Esophagus squamous epithelium (tissue), 4 donors: Measurements from ENCODE around the gene WDR48.

Source experiments
- CTCF ChIP-seq, 6 experiments: fragments of 450-650 bp in 4 of 6; fragments of 200-600 bp in 2 of 6; sonication (generic) in 2 of 6; IDR thresholded peaks; one replicate each; pipeline ENCODE4 v1.5.1; 2016 to 2019; ENCODE audit warnings: antibody characterized with exemption in 6 of 6, mild to moderate bottlenecking in 4 of 6, moderate library complexity in 4 of 6
- POLR2A ChIP-seq, 4 donors: fragments of 450-650 bp; IDR thresholded peaks; one replicate each; pipeline ENCODE4 v1.6.1; 2017; ENCODE audit warnings: antibody characterized with exemption in 4 of 4, mild to moderate bottlenecking in 4 of 4, moderate library complexity in 3 of 4

GRCh38 chr3:39118931-39119660, 67.3 kb downstream of the WDR48 start:
- TF ChIP-seq CTCF (IDR thresholded peaks at IDR 0.05): no peak
- no peak for TF ChIP-seq POLR2A (IDR thresholded peaks at IDR 0.05)
